ENCODE data around the gene HTT-AS. TPM values are rescaled to one million over a fixed set of nuclear protein-coding genes. Genes with fewer than 3 reads are reported as not detected.

Gene HTT-AS
- total RNA-seq, 6 donors from 2014 or later, result not detected

- 55 to 71% methylated on average over 10 of the region's 10 CpGs for WGBS, 2 donors
- H3K27ac ChIP-seq, result peak overlapping the region; percentile 79 to 90 (median 84)
- H3K36me3 ChIP-seq, result no peaks in the 10 kb centered on the region
- no peaks in the 10 kb centered on the region for H3K9me3 ChIP-seq
- H3K27me3 ChIP-seq, result no peaks in the 10 kb centered on the region
- peak overlapping the region; percentile 31 to 56 (median 45) for H3K4me3 ChIP-seq
- H3K4me1 ChIP-seq, result peaks cover 24 to 53% (median 35%) of the 10 kb centered on the region in 4 donors
- no peak for TF ChIP-seq CTCF (IDR thresholded peaks at IDR 0.05)
- no peak for TF ChIP-seq EP300 (IDR thresholded peaks at IDR 0.05)
- TF ChIP-seq POLR2A (IDR thresholded peaks at IDR 0.05), result no peak
- TF ChIP-seq POLR2AphosphoS5 (IDR thresholded peaks at IDR 0.05), result no peak
- ATAC-seq (ENCODE audit: low FRiP score in 2 of 2), result no peak
- no peak for DNase-seq
Observed at GRCh38 chr4:3042226-3042625, 32.1 kb downstream of the HTT-AS start.

- Histone ChIP-seq H3K4me3 (peak overlapping the region; percentile 31 to 56 (median 45)), H3K27ac (peak overlapping the region; percentile 79 to 90 (median 84)), H3K27me3 (no peaks in the 10 kb centered on the region), H3K4me1 (peaks cover 26 to 55% (median 36%) of the 10 kb centered on the region in 4 donors), H3K9me3 (no peaks in the 10 kb centered on the region), H3K36me3 (no peaks in the 10 kb centered on the region)
- DNase-seq (peak; percentile 76 to 92), ATAC-seq (ENCODE audit: low FRiP score in 2 of 2) (peak; percentile 82 to 89)
- TF ChIP-seq EP300 (IDR thresholded peaks at IDR 0.05), result peak in 1 of 4 donors; percentile 11
- peak in 1 of 6 experiments; percentile 9 for TF ChIP-seq CTCF (IDR thresholded peaks at IDR 0.05)
- peak; percentile 47 to 53 for TF ChIP-seq POLR2AphosphoS5 (IDR thresholded peaks at IDR 0.05)
- peak in 2 of 4 donors; percentile 21 to 61 for TF ChIP-seq POLR2A (IDR thresholded peaks at IDR 0.05)
- WGBS, 2 donors, result 27 to 29% methylated on average over 8 to 57 of the region's 57 CpGs
Observed at GRCh38 chr4:3041192-3042142, 32.9 kb downstream of the HTT-AS start.

GRCh38 chr4:3040452-3041191 lies 33.7 kb downstream of the HTT-AS start:
- DNase-seq (peak in 1 of 2 donors; percentile 73), ATAC-seq (ENCODE audit: low FRiP score in 2 of 2) (no peak)
- TF ChIP-seq POLR2AphosphoS5 (IDR thresholded peaks at IDR 0.05) (no peak), CTCF (IDR thresholded peaks at IDR 0.05) (no peak), EP300 (IDR thresholded peaks at IDR 0.05) (no peak), POLR2A (IDR thresholded peaks at IDR 0.05) (no peak)
- Histone ChIP-seq H3K4me3 (peak overlapping the region in 3 of 4 donors; percentile 35 to 56 (median 55)), H3K9me3 (no peaks in the 10 kb centered on the region), H3K36me3 (no peaks in the 10 kb centered on the region), H3K27ac (peak overlapping the region; percentile 79 to 90 (median 84)), H3K27me3 (no peaks in the 10 kb centered on the region), H3K4me1 (peaks cover 26 to 48% (median 36%) of the 10 kb centered on the region in 4 donors)
- WGBS, 2 donors, result 85% methylated on average over 23 to 28 of the region's 28 CpGs

- Histone ChIP-seq H3K9me3 (no peaks in the 10 kb centered on the region), H3K27me3 (no peaks in the 10 kb centered on the region), H3K36me3 (no peaks in the 10 kb centered on the region), H3K4me1 (peaks cover 24 to 41% (median 34%) of the 10 kb centered on the region in 4 donors), H3K27ac (no peak overlapping the region), H3K4me3 (no peak overlapping the region)
- no peak for ATAC-seq (ENCODE audit: low FRiP score in 2 of 2)
- WGBS, 2 donors, result 85 to 90% methylated on average over 8 of the region's 8 CpGs
- no peak for DNase-seq
- no peak for TF ChIP-seq POLR2A (IDR thresholded peaks at IDR 0.05)
- TF ChIP-seq CTCF (IDR thresholded peaks at IDR 0.05), result no peak
- TF ChIP-seq EP300 (IDR thresholded peaks at IDR 0.05), result no peak
- TF ChIP-seq POLR2AphosphoS5 (IDR thresholded peaks at IDR 0.05), result no peak
Observed at GRCh38 chr4:3039706-3040366, 34.5 kb downstream of the HTT-AS start.
